K562 (cell line): ENCODE data around the gene FAM50B. TPM values are rescaled to one million over a fixed set of nuclear protein-coding genes. Genes with fewer than 3 reads are reported as not detected.

Experiments used
- ATAC-seq: fragments of 200-7000 bp; cut with Tn5 transposase; 3 replicates; pipeline ENCODE4 v1.9.1; 2020; ENCODE audit warnings: moderate library complexity
- BruUV-seq: library from RNA; stranded (reverse); fragments of 400-500 nt; replicated peaks from 2 replicates; lab custom pipeline; 2021; lab: Mats Ljungman, UMichigan
- CTCF ChIA-PET: fragments of 300-600 bp; formaldehyde crosslinking; extraction: SDS; loops from one replicate; lab custom pipeline; 2021; ENCODE audit warnings: low intra/inter-chr PET ratio; lab: Yijun Ruan, JAX
- POLR2A ChIA-PET: fragments of 300-600, 350-650 bp; sonication (Branson Sonifier 250); formaldehyde crosslinking; extraction: SDS; loops from one replicate; lab custom pipeline; 2021; ENCODE audit warnings: antibody characterized with exemption, inconsistent platforms; lab: Yijun Ruan, JAX
- DNase-seq, 4 experiments: peaks; one replicate each; pipeline versions ENCODE4 v3.0.0 to v3.0.0-alpha.2; 2011 to 2018; ENCODE audit warnings: low spot score in 3 of 4, mixed read lengths in 3 of 4; ENCODE audit errors: extremely low read depth in 1 of 4
- FAIRE-seq: peaks from 2 replicates; lab custom pipeline; 2011; peaks lifted over from hg19 to GRCh38; lab: Jason Lieb, UNC
- H2AFZ ChIP-seq: 2 replicates; pipeline ENCODE4 v1.6.0; 2011; ENCODE audit warnings: low read depth, low read length, control low read depth, inconsistent platforms
- H3K27ac ChIP-seq: fragments of 200-600 bp; 3 replicates; pipeline ENCODE4 v1.8.0; 2011; ENCODE audit warnings: low read depth, mild to moderate bottlenecking, control low read depth, inconsistent platforms, low read length, moderate library complexity, mixed read lengths; ENCODE audit errors: extremely low read depth
- H3K27me3 ChIP-seq, 2 experiments: fragments of 300-600 bp in 1 of 2; 2 replicates in 1 of 2; 3 replicates in 1 of 2; pipeline versions ENCODE4 v1.6.0 to v1.8.0; 2011; ENCODE audit warnings: inconsistent platforms in 2 of 2, low read length in 2 of 2, mild to moderate bottlenecking in 1 of 2, mixed read lengths in 1 of 2, moderate library complexity in 1 of 2; ENCODE audit not compliant: control insufficient read depth in 2 of 2, insufficient read depth in 2 of 2
- H3K36me3 ChIP-seq: fragments of 300-600 bp; 3 replicates; pipeline ENCODE4 v1.8.0; 2011; ENCODE audit warnings: mild to moderate bottlenecking, low read length, inconsistent platforms; ENCODE audit not compliant: control insufficient read depth, insufficient read depth
- H3K4me1 ChIP-seq, 2 experiments: fragments of 200-600 bp in 1 of 2; replicated peaks in 1 of 2; 2 replicates in 1 of 2; 3 replicates in 1 of 2; pipeline versions ENCODE4 v1.5.1 to v1.8.0; 2011; ENCODE audit warnings: inconsistent platforms in 2 of 2, low read length in 2 of 2, mild to moderate bottlenecking in 1 of 2, mixed read lengths in 1 of 2, moderate library complexity in 1 of 2; ENCODE audit not compliant: control insufficient read depth in 2 of 2, insufficient read depth in 2 of 2
- H3K4me2 ChIP-seq: 2 replicates; pipeline ENCODE4 v1.6.1; 2011; ENCODE audit warnings: low read length, control low read depth, inconsistent platforms, mixed read lengths; ENCODE audit not compliant: insufficient read depth
- H3K4me3 ChIP-seq: fragments of 200-600 bp; sonication (generic), shearing (Covaris generic); 2 replicates; pipeline ENCODE4 v1.5.1; 2016; ENCODE audit warnings: control low read depth, inconsistent platforms
- H3K79me2 ChIP-seq: fragments of 200-600 bp; 3 replicates; pipeline ENCODE4 v1.8.0; 2011; ENCODE audit warnings: low read length, inconsistent platforms; ENCODE audit not compliant: control insufficient read depth, insufficient read depth
- H3K9ac ChIP-seq, 2 experiments: 2 replicates each; pipeline versions ENCODE4 v1.6.0 to v1.6.1; 2011; ENCODE audit warnings: low read depth in 2 of 2, low read length in 2 of 2, control low read depth in 1 of 2, inconsistent platforms in 1 of 2, mild to moderate bottlenecking in 1 of 2, mixed read lengths in 1 of 2; ENCODE audit not compliant: insufficient read depth in 1 of 2
- H3K9me1 ChIP-seq: one replicate; pipeline ENCODE4 v1.6.0; 2011; ENCODE audit warnings: inconsistent platforms, mild to moderate bottlenecking, low read length, moderate library complexity; ENCODE audit not compliant: control insufficient read depth, insufficient read depth
- H3K9me3 ChIP-seq: replicated peaks from 2 replicates; pipeline ENCODE4 v1.5.1; 2011; ENCODE audit warnings: low read depth, low read length, inconsistent platforms; ENCODE audit not compliant: control insufficient read depth, insufficient read depth
- H4K20me1 ChIP-seq: replicated peaks from 2 replicates; pipeline ENCODE4 v1.6.1; 2011; ENCODE audit warnings: low read length, inconsistent platforms, mixed read lengths; ENCODE audit not compliant: control insufficient read depth, insufficient read depth
- ARID1B ChIP-seq: fragments of 450-650 bp; IDR thresholded peaks from 2 replicates; pipeline ENCODE4 v1.6.1; 2016; ENCODE audit warnings: antibody characterized with exemption, mild to moderate bottlenecking, inconsistent platforms
- CBX3 ChIP-seq, 2 experiments: IDR thresholded peaks; 1 replicate in 1 of 2; 2 replicates in 1 of 2; pipeline ENCODE4 v1.6.1; 2012; ENCODE audit warnings: inconsistent platforms in 2 of 2, low read length in 2 of 2, borderline replicate concordance in 1 of 2, control low read depth in 1 of 2
- JUNB ChIP-seq: fragments of 450-650 bp; formaldehyde crosslinking; conservative IDR thresholded peaks from 2 replicates; pipeline ENCODE4 v1.4.0; 2020; ENCODE audit warnings: mild to moderate bottlenecking
- KDM2B ChIP-seq: fragments of 250-450 bp; sonication (Bioruptor Pico); IDR thresholded peaks from 2 replicates; pipeline ENCODE4 v1.8.0; 2021; ENCODE audit warnings: mild to moderate bottlenecking, moderate library complexity
- NR1H2 ChIP-seq: sonication (generic); formaldehyde crosslinking; IDR thresholded peaks from 2 replicates; pipeline ENCODE4 v1.4.0; 2020; ENCODE audit warnings: mild to moderate bottlenecking, missing genetic modification reagents
- TSC22D4 ChIP-seq: fragments of 450-650 bp; IDR thresholded peaks from 2 replicates; pipeline ENCODE4 v1.6.1; 2016; ENCODE audit warnings: missing genetic modification characterization, missing biosample characterization, control low read depth
- ZBED1 ChIP-seq: IDR thresholded peaks from 2 replicates; pipeline ENCODE4 v1.6.1; 2014
- ZNF408 ChIP-seq: fragments of 250-450 bp; sonication (Bioruptor Pico); IDR thresholded peaks from 2 replicates; pipeline ENCODE4 v1.4.0; 2020; ENCODE audit warnings: low read depth, mild to moderate bottlenecking, moderate library complexity
- ZSCAN29 ChIP-seq: fragments of 450-650 bp; IDR thresholded peaks from 2 replicates; pipeline ENCODE4 v1.6.1; 2017
- WGBS: fragments of 100-300 bp; shearing (Covaris generic); methylation state at CpG from one replicate; pipeline ENCODE4 v1.1.6; 2016; ENCODE audit warnings: low coverage, mixed read lengths; ENCODE audit not compliant: insufficient coverage; ENCODE audit errors: missing lambda C conversion rate; 5-methylcytosine and 5-hydroxymethylcytosine counted together
- in situ Hi-C: fragments of 300-500 bp; cut with MboI; formaldehyde crosslinking; loops from 4 replicates; pipeline ENCODE4 v1.15.0; 2018; ENCODE audit warnings: inconsistent platforms, mixed read lengths
- intact Hi-C: fragments of 100-400 bp; cut with micrococcal nuclease; formaldehyde crosslinking; loops from 2 replicates; pipeline ENCODE4 v1.14.2; 2022
- polyA plus RNA-seq, 8 experiments: library from polyadenylated mRNA; depleted of rRNA in 4 of 8; stranded (reverse) in 5 of 8; unstranded in 3 of 8; fragments of >200 nt; fragmentation: Nextera tagmentation in 2 of 8; fragmentation: Illumina TruSeq in 1 of 8; extraction: Ambion mirVana in 2 of 8; extraction: Trizol in 1 of 8; gene quantifications; 2 replicates each; pipeline versions ENCODE4 v1.2.1 to v1.2.3, GENCODE V29; 2011 to 2014; ENCODE audit warnings: inconsistent platforms in 1 of 8, missing spikeins in 1 of 8
- total RNA-seq, 7 experiments: library from RNA; depleted of rRNA in 6 of 7; stranded (reverse); fragments of >200 nt in 6 of 7; fragmentation: Illumina TruSeq in 2 of 7; extraction: Trizol in 2 of 7; gene quantifications; 2 replicates each; pipeline versions ENCODE4 v1.2.1 to v1.2.3, GENCODE V29; 2011 to 2021; ENCODE audit warnings: low replicate concordance in 1 of 7
- TF ChIP-seq, protein P1 (sequence below): fragments of 450-650 bp; IDR thresholded peaks from 2 replicates; pipeline ENCODE4 v1.6.1; 2016; ENCODE audit warnings: antibody characterized with exemption
- TF ChIP-seq, protein P2 (sequence below): sonication (generic); formaldehyde crosslinking; IDR thresholded peaks from 2 replicates; pipeline ENCODE4 v1.9.0; 2022; ENCODE audit warnings: mild to moderate bottlenecking, missing genetic modification reagents

Gene FAM50B
- total and polyA plus RNA-seq, 9 of the 15 experiments (the other 6 are each of a cell fraction or from before 2014, with no cell fraction given): 0.09 to 0.16 (median 0.13) TPM; not detected in 6

DNA sequence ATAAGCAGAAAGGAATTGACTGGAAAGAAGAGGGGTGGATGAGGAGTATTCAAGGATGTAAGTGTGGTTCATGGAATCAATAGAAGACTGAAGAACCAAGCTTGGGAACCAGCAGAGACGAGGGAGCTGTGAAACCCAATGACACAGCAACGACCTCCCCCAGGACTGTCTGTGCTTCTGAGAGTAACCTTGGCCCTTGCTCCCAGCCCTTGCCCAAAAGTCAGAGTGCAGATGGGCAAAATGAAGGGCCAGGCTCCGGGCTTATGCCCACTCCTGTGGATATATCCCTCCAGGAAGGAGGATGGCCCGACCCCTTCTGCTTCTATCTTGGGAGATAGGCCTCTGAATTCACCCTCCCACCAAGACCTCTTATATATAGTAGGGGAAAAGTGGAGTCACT lies 24.9 kb downstream of the FAM50B start:
- no peak overlapping the region for H2AFZ ChIP-seq
- ATAC-seq: no peak
- H3K79me2 ChIP-seq: no peaks in the 10 kb centered on the region
- 0% methylated on average over 4 of the region's 4 CpGs for WGBS
- no peak overlapping the region for H3K4me2 ChIP-seq
- BruUV-seq: no TSS peak
- no peak overlapping the region for H3K27ac ChIP-seq
- ChIA-PET POLR2A (interaction anchor here (0.7 kb wide), 2 partner anchors 64 to 72 kb away, joined by 3 to 5 read pairs; no protein-coding TSS in a partner anchor), CTCF (no interaction called here)
- H3K4me3 ChIP-seq: no peak overlapping the region
- in situ Hi-C loops: no loop called here
- H3K4me1 ChIP-seq: no peaks in the 10 kb centered on the region
- intact Hi-C loops: no loop called here
- no peak for DNase-seq
- no peaks in the 10 kb centered on the region for H3K36me3 ChIP-seq
- H3K9ac ChIP-seq: no peak overlapping the region
- H4K20me1 ChIP-seq: peaks cover 7% of the 10 kb centered on the region; the same call in 1 of the 2 replicates
- no peak for FAIRE-seq
- no peaks in the 10 kb centered on the region for H3K9me1 ChIP-seq
- TF ChIP-seq, protein P1, sequence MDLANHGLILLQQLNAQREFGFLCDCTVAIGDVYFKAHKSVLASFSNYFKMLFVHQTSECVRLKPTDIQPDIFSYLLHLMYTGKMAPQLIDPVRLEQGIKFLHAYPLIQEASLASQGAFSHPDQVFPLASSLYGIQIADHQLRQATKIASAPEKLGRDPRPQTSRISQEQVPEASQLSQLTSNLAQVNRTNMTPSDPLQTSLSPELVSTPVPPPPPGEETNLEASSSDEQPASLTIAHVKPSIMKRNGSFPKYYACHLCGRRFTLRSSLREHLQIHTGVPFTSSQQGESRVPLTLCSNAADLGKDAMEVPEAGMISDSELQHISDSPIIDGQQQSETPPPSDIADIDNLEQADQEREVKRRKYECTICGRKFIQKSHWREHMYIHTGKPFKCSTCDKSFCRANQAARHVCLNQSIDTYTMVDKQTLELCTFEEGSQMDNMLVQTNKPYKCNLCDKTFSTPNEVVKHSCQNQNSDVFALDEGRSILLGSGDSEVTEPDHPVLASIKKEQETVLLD: no peak
- TF ChIP-seq NR1H2 (CRISPR knock-in tag) (no peak), ZNF408 (no peak), KDM2B (no peak), ZBED1 (no peak), CBX3 (IDR thresholded peaks at IDR 0.05; ENCODE audit: borderline replicate concordance in 1 of 2, low read length in 2 of 2) (no peak), ARID1B (no peak), ZSCAN29 (no peak), TSC22D4 (no peak), JUNB (CRISPR knock-in tag) (no peak)
- TF ChIP-seq, protein P2, sequence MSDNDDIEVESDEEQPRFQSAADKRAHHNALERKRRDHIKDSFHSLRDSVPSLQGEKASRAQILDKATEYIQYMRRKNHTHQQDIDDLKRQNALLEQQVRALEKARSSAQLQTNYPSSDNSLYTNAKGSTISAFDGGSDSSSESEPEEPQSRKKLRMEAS (CRISPR knock-in tag): no peak
- peaks cover 56% of the 10 kb centered on the region in 2 experiments for H3K27me3 ChIP-seq
- H3K9me3 ChIP-seq: no peaks in the 10 kb centered on the region
